Psoas muscle (tissue), 8 donors: Measurements from ENCODE around the gene TIMM21. TPM values are rescaled to one million over a fixed set of nuclear protein-coding genes. Genes with fewer than 3 reads are reported as not detected.

Experiments
- ATAC-seq, 4 donors: fragments of 200-7000 bp; cut with Tn5 transposase; one replicate each; pipeline ENCODE4 v1.9.1; 2020; ENCODE audit warnings: moderate library complexity in 3 of 4, mild to moderate bottlenecking in 2 of 4
- DNase-seq, 2 donors: peaks; one replicate each; pipeline ENCODE4 v3.0.0-alpha.2; 2020
- H3K27ac ChIP-seq: fragments of 200-600 bp; one replicate; pipeline ENCODE4 v1.8.0; 2022
- H3K27me3 ChIP-seq, 3 donors: fragments of 200-600 bp in 1 of 3; one replicate each; pipeline versions ENCODE4 v1.6.1 to v1.8.0; 2013 to 2022; ENCODE audit warnings: low read length in 2 of 3, mild to moderate bottlenecking in 2 of 3, moderate library complexity in 1 of 3; ENCODE audit not compliant: insufficient read depth in 3 of 3
- H3K36me3 ChIP-seq, 2 donors: fragments of 200-600 bp in 1 of 2; one replicate each; pipeline versions ENCODE4 v1.6.1 to v1.8.0; 2013 to 2022; ENCODE audit warnings: low read depth in 1 of 2, mild to moderate bottlenecking in 1 of 2, moderate library complexity in 1 of 2; ENCODE audit not compliant: insufficient read depth in 1 of 2
- H3K4me1 ChIP-seq: fragments of 200-600 bp; one replicate; pipeline ENCODE4 v1.8.0; 2022
- H3K4me3 ChIP-seq: fragments of 200-600 bp; one replicate; pipeline ENCODE4 v1.8.0; 2022; ENCODE audit warnings: mild to moderate bottlenecking
- H3K9me3 ChIP-seq: fragments of 200-600 bp; one replicate; pipeline ENCODE4 v1.8.0; 2022
- CTCF ChIP-seq: fragments of 200-600 bp; IDR thresholded peaks from one replicate; pipeline ENCODE4 v1.8.0; 2022; ENCODE audit warnings: antibody characterized with exemption
- WGBS, 3 donors: extraction: QIAGEN DNeasy Blood & Tissue Kit; methylation state at CpG; one replicate each; pipeline versions ENCODE4 v1.1.6 to v1.1.7; 2013; 5-methylcytosine and 5-hydroxymethylcytosine counted together
- intact Hi-C, 2 donors: fragments of 100-400 bp; cut with DNase I; formaldehyde crosslinking; loops; one replicate each; pipeline versions ENCODE4 v1.11.0 to v1.14.2; 2022
- polyA plus RNA-seq, 3 donors: library from polyadenylated mRNA; stranded (reverse); fragments of 200-250 nt; gene quantifications; one replicate each; pipeline ENCODE4 v1.2.3, GENCODE V29; 2013
- total RNA-seq, 4 donors: library from RNA; stranded (reverse); fragmentation: NEBNext Ultra II Directional in 2 of 4; extraction: Animal tissue kit (Norgen Biotek cat#: 25700) in 2 of 4; gene quantifications; one replicate each; pipeline versions ENCODE4 v1.2.1 to v1.2.4, GENCODE V29; 2021 to 2023
- donor health status: healthy with polysubstance abuse.
- donor health status: DM: no; HTN: no; CAD: no; lungs with moderate emphysema.
- donor health status: Bipolar disorder and iron deficiency.
- donor health status: healthy.
- donor health status: DM: yes; HTN: yes; CAD: no.
- donor health status: DM: no; HTN: no; CAD: no.
- donor health status: DM: no; HTN: no; CAD: no.
- donor health status: DM: yes; HTN: yes; CAD: no.

The TIMM21 gene
- total and polyA plus RNA-seq, 7 donors, result 52.6 to 201 (median 76.8) TPM

- Histone ChIP-seq H3K4me1 (no peaks in the 10 kb centered on the region), H3K27ac (no peak overlapping the region), H3K36me3 (no peaks in the 10 kb centered on the region), H3K4me3 (no peak overlapping the region), H3K9me3 (no peaks in the 10 kb centered on the region), H3K27me3 (peaks cover 0 to 4% (median 0%) of the 10 kb centered on the region in 3 donors)
- 75 to 84% (median 77%) methylated on average over 3 of the region's 3 CpGs for WGBS, 3 donors
- no peak for DNase-seq
- intact Hi-C loops, result loop anchor here (5.0 to 10.0 kb wide), 2 partner anchors 276 to 299 kb away; partner anchors contain the start of gene CNDP2 (in 1 of the 2)
- ATAC-seq, result no peak
- TF ChIP-seq CTCF, result no peak
These were observed 50.1 kb downstream of the TIMM21 start for GRCh38 chr18:74198453-74198852.

- DNase-seq, result no peak
These were observed 52.5 kb downstream of the TIMM21 start for GRCh38 chr18:74200780-74201179.

GRCh38 chr18:74203811-74204210 lies 55.5 kb downstream of the TIMM21 start:
- no peak for TF ChIP-seq CTCF
- Histone ChIP-seq H3K4me1 (no peaks in the 10 kb centered on the region), H3K4me3 (no peak overlapping the region), H3K9me3 (no peaks in the 10 kb centered on the region), H3K27ac (no peak overlapping the region), H3K36me3 (no peaks in the 10 kb centered on the region), H3K27me3 (no peaks in the 10 kb centered on the region)
- WGBS, 3 donors, result 37 to 52% (median 48%) methylated on average over 7 of the region's 7 CpGs
- DNase-seq (no peak), ATAC-seq (no peak)
- intact Hi-C loops, result no loop called here

More at GRCh38 chr18:74200780-74201179, 52.5 kb downstream of the TIMM21 start:
- intact Hi-C loops, result no loop called here
- Histone ChIP-seq H3K27ac (no peak overlapping the region), H3K36me3 (no peaks in the 10 kb centered on the region), H3K9me3 (no peaks in the 10 kb centered on the region), H3K4me1 (no peaks in the 10 kb centered on the region), H3K4me3 (no peak overlapping the region), H3K27me3 (peaks cover 0 to 4% (median 0%) of the 10 kb centered on the region in 3 donors)
- TF ChIP-seq CTCF, result no peak
- no peak for ATAC-seq
- WGBS, 3 donors, result 69 to 71% (median 71%) methylated on average over 17 of the region's 17 CpGs

GRCh38 chr18:74204526-74205152 lies 56.3 kb downstream of the TIMM21 start:
- no peak for TF ChIP-seq CTCF
- no peak for DNase-seq
- no peak for ATAC-seq
- no peaks in the 10 kb centered on the region for H3K9me3 ChIP-seq
- no peaks in the 10 kb centered on the region for H3K4me1 ChIP-seq
- H3K36me3 ChIP-seq, result no peaks in the 10 kb centered on the region
- intact Hi-C loops, result no loop called here
- WGBS, 3 donors, result 58 to 80% (median 62%) methylated on average over 5 of the region's 5 CpGs
- H3K27me3 ChIP-seq, result no peaks in the 10 kb centered on the region
- H3K4me3 ChIP-seq, result no peak overlapping the region
- no peak overlapping the region for H3K27ac ChIP-seq

Other genes with a start within 250 kb of the TIMM21 start
- under 1 TPM in 2 of 4 donors, not detected in 2; 0.30 TPM for gene FBXO15, start 689 bp upstream of the TIMM21 start, total RNA-seq
- gene FBXO15, start 689 bp upstream of the TIMM21 start, polyA plus RNA-seq, result under 1 TPM in 2 of 3 donors, not detected in 1; 0.03 to 0.17 TPM
- gene CYB5A, start 143.4 kb downstream of the TIMM21 start, total RNA-seq, result 10 to 100 TPM; 13.4 to 27.1 (median 22.1) TPM
- gene CYB5A, start 143.4 kb downstream of the TIMM21 start, polyA plus RNA-seq, result 10 to 100 TPM; 27.0 to 35.6 (median 27.2) TPM
- not detected for gene C18orf63, start 167.3 kb downstream of the TIMM21 start, total RNA-seq
- not detected for gene C18orf63, start 167.3 kb downstream of the TIMM21 start, polyA plus RNA-seq